Hematopoietic multipotent progenitor cell treated with erythropoietin and hydrocortisone succinate and interleukin-3 and kit ligand, for 17 days (in vitro differentiated cells): ENCODE measurements around the gene FBXO22.
"Not testable (repeated sequence)": the region's sequence is repeated elsewhere in the genome, so short reads cannot be mapped to it uniquely, and the experiment has no call there.

Source experiments
- DNase-seq: peaks from one replicate; pipeline ENCODE4 v3.0.0-alpha.2; 2015; ENCODE audit warnings: low spot score

FBXO22 gene

GRCh38 chr15:75981149-75981815 is 77.6 kb downstream of the FBXO22 start:
- no peak for DNase-seq

DNA sequence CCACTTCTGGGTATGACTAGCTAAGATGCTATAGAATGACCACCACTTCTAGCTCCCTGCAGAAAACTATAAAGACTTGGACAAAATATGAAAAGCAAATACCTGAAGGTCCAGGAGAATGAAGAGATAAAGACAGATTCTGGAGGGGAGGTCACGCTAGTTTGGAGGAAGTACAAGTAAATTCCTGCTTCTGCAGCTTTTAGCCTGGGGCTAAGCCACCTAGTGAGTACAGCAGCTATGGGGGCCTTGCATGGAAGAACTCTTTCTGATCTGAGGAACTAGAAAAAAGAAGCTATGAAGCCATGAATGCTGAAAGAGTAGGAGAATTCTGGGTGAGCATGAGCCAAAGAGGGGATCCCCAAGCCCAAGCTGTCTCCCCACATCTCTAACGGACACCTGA is 78.8 kb downstream of the FBXO22 start:
- no peak for DNase-seq

- DNase-seq = not testable (repeated sequence)
These were observed 81.0 kb downstream of the FBXO22 start for GRCh38 chr15:75984706-75985105.

- no peak for DNase-seq
These were observed 82.3 kb downstream of the FBXO22 start for GRCh38 chr15:75985971-75986370.

DNA sequence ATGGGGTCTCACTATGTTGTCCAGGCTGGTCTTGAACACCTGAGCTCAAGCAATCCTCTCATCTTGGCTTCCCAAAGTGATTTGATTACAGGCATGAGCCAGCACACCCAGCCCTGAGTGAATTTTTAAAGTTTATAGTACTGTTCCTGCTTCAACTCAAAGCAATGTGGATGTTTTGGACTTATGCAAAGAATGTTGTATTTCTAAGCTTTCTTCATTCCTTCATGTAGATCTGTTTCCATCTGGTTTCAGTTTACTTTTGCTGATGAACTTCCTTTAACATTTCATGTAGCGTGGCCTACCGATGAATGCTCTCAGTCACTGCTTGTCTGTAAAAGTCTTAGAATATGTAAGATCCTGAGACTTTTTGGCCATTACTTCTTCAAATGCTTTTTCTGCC is 85.4 kb downstream of the FBXO22 start:
- DNase-seq = no peak

- DNase-seq = no peak
These were observed 86.2 kb downstream of the FBXO22 start for GRCh38 chr15:75989875-75990274.
